Measurements from ENCODE around the gene OSBPL8.

OSBPL8 gene

DNA sequence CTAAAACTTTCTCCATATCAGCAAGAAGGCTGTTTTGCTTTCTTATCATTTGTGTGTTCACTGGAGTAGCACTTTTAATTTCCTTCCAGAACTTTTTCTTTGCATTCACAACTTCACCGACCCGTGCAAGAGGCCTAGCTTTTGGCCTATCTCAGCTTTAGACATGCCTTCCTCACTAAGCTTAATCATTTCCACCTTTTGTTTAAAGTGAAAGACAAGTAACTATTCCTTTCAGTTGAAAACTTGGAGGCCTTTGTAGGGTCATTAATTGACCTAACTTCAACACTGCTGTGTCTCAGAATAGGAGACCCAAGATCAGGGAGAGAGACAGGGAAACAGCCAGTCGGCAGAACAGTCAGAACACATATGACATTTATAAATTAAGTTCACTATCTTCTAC is 250.7 kb downstream of the OSBPL8 start:
- TF ChIP-seq, protein P1, sequence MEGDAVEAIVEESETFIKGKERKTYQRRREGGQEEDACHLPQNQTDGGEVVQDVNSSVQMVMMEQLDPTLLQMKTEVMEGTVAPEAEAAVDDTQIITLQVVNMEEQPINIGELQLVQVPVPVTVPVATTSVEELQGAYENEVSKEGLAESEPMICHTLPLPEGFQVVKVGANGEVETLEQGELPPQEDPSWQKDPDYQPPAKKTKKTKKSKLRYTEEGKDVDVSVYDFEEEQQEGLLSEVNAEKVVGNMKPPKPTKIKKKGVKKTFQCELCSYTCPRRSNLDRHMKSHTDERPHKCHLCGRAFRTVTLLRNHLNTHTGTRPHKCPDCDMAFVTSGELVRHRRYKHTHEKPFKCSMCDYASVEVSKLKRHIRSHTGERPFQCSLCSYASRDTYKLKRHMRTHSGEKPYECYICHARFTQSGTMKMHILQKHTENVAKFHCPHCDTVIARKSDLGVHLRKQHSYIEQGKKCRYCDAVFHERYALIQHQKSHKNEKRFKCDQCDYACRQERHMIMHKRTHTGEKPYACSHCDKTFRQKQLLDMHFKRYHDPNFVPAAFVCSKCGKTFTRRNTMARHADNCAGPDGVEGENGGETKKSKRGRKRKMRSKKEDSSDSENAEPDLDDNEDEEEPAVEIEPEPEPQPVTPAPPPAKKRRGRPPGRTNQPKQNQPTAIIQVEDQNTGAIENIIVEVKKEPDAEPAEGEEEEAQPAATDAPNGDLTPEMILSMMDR (IDR thresholded peaks at IDR 0.05; ENCODE audit: poor library complexity, severe bottlenecking): no peak
- no peaks in the 10 kb centered on the region for H3K4me1 ChIP-seq (ENCODE audit: insufficient read depth, poor library complexity, severe bottlenecking)
- no peak overlapping the region for H3K27ac ChIP-seq (ENCODE audit: poor library complexity, severe bottlenecking)
- H3K9me3 ChIP-seq (ENCODE audit: severe bottlenecking): no peaks in the 10 kb centered on the region
- no peak overlapping the region for H3K4me3 ChIP-seq (ENCODE audit: severe bottlenecking)
- no peaks in the 10 kb centered on the region for H3K27me3 ChIP-seq (ENCODE audit: insufficient read depth, poor library complexity, severe bottlenecking)
- no peaks in the 10 kb centered on the region for H3K36me3 ChIP-seq (ENCODE audit: low read depth)
- no peak for ATAC-seq (ENCODE audit: low read depth)
- DNase-seq (ENCODE audit: low spot score): no peak

GRCh38 chr12:76307083-76307482 is 252.5 kb downstream of the OSBPL8 start:
- H3K27me3 ChIP-seq (ENCODE audit: insufficient read depth, poor library complexity, severe bottlenecking): no peaks in the 10 kb centered on the region
- TF ChIP-seq, protein P1 (IDR thresholded peaks at IDR 0.05; ENCODE audit: poor library complexity, severe bottlenecking): no peak
- DNase-seq (ENCODE audit: low spot score): no peak
- no peaks in the 10 kb centered on the region for H3K4me1 ChIP-seq (ENCODE audit: insufficient read depth, poor library complexity, severe bottlenecking)
- H3K4me3 ChIP-seq (ENCODE audit: severe bottlenecking): no peak overlapping the region
- no peaks in the 10 kb centered on the region for H3K9me3 ChIP-seq (ENCODE audit: severe bottlenecking)
- H3K27ac ChIP-seq (ENCODE audit: poor library complexity, severe bottlenecking): no peak overlapping the region
- no peak for ATAC-seq (ENCODE audit: low read depth)
- H3K36me3 ChIP-seq (ENCODE audit: low read depth): no peaks in the 10 kb centered on the region

- no peak overlapping the region for H3K4me3 ChIP-seq (ENCODE audit: severe bottlenecking)
- ATAC-seq (ENCODE audit: low read depth) (no peak), DNase-seq (ENCODE audit: low spot score) (no peak)
- H3K27me3 ChIP-seq (ENCODE audit: insufficient read depth, poor library complexity, severe bottlenecking): no peaks in the 10 kb centered on the region
- no peaks in the 10 kb centered on the region for H3K4me1 ChIP-seq (ENCODE audit: insufficient read depth, poor library complexity, severe bottlenecking)
- no peak overlapping the region for H3K27ac ChIP-seq (ENCODE audit: poor library complexity, severe bottlenecking)
- no peaks in the 10 kb centered on the region for H3K9me3 ChIP-seq (ENCODE audit: severe bottlenecking)
- TF ChIP-seq, protein P1 (IDR thresholded peaks at IDR 0.05; ENCODE audit: poor library complexity, severe bottlenecking): no peak
- H3K36me3 ChIP-seq (ENCODE audit: low read depth): no peaks in the 10 kb centered on the region
Observed at GRCh38 chr12:76303989-76304460, 255.5 kb downstream of the OSBPL8 start.

DNA sequence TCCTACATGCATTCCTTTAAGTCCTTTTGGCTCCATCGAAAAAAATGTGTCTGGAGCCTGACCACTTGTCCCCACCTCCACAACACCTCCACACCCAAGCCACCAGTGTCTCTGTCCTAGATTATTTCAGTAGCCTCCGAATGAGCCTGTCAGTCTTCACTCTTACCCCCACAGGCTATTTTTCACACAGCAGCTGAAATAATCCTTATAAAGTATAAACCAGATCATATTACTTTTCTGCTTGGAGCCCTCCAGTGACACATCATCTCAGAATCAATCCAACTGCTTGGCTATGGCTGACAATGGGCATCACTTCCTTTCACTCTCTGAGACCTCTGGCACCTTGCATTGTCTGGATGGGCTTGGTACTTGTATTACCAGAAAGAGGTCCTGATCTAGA is 256.2 kb downstream of the OSBPL8 start:
- ATAC-seq (ENCODE audit: low read depth) (no peak), DNase-seq (ENCODE audit: low spot score) (no peak)
- no peak overlapping the region for H3K4me3 ChIP-seq (ENCODE audit: severe bottlenecking)
- no peaks in the 10 kb centered on the region for H3K27me3 ChIP-seq (ENCODE audit: insufficient read depth, poor library complexity, severe bottlenecking)
- no peak overlapping the region for H3K27ac ChIP-seq (ENCODE audit: poor library complexity, severe bottlenecking)
- H3K9me3 ChIP-seq (ENCODE audit: severe bottlenecking): no peaks in the 10 kb centered on the region
- H3K4me1 ChIP-seq (ENCODE audit: insufficient read depth, poor library complexity, severe bottlenecking): no peaks in the 10 kb centered on the region
- no peaks in the 10 kb centered on the region for H3K36me3 ChIP-seq (ENCODE audit: low read depth)
- TF ChIP-seq, protein P1 (IDR thresholded peaks at IDR 0.05; ENCODE audit: poor library complexity, severe bottlenecking): no peak

All from RWPE2 (cell line).